Adrenal gland (tissue), 12 donors: ENCODE data around the gene NAA20. TPM values are rescaled to one million over a fixed set of nuclear protein-coding genes. Genes with fewer than 3 reads are reported as not detected.

ENCODE experiments used
- DNase-seq, 7 donors: peaks; one replicate each; pipeline ENCODE4 v3.0.0-alpha.2; 2019 to 2020
- H3K27ac ChIP-seq, 5 donors: fragments of 200-600 bp; sonication (generic) in 4 of 5; 1 replicate in 3 of 5; 2 replicates in 2 of 5; pipeline versions ENCODE4 v1.5.1 to v1.8.0; 2016 to 2020; ENCODE audit warnings: mild to moderate bottlenecking in 1 of 5
- H3K27me3 ChIP-seq: fragments of 200-600 bp; 2 replicates; pipeline ENCODE4 v1.8.0; 2021
- H3K36me3 ChIP-seq, 2 donors: fragments of 200-600 bp; replicated peaks in 1 of 2; 1 replicate in 1 of 2; 2 replicates in 1 of 2; pipeline versions ENCODE4 v1.5.1 to v1.8.0; 2018 to 2022
- H3K4me1 ChIP-seq, 2 donors: fragments of 200-600 bp; replicated peaks in 1 of 2; 1 replicate in 1 of 2; 2 replicates in 1 of 2; pipeline versions ENCODE4 v1.5.1 to v1.8.0; 2018 to 2021
- H3K4me3 ChIP-seq, 4 donors: fragments of 200-600 bp; sonication (generic) in 3 of 4; one replicate each; pipeline ENCODE4 v1.5.1; 2016 to 2018
- H3K9me3 ChIP-seq, 3 donors: fragments of 200-600 bp; sonication (generic) in 1 of 3; replicated peaks in 1 of 3; 1 replicate in 2 of 3; 2 replicates in 1 of 3; pipeline versions ENCODE4 v1.5.1 to v1.8.0; 2016 to 2021
- CTCF ChIP-seq, 6 experiments: fragments of 450-650 bp in 4 of 6; fragments of 200-600 bp in 2 of 6; sonication (generic) in 1 of 6; IDR thresholded peaks; 1 replicate in 5 of 6; 2 replicates in 1 of 6; pipeline versions ENCODE4 v1.5.1 to v1.8.0; 2016 to 2021; ENCODE audit warnings: antibody characterized with exemption in 6 of 6, mild to moderate bottlenecking in 2 of 6, moderate library complexity in 1 of 6
- POLR2A ChIP-seq, 2 donors: fragments of 450-650 bp; IDR thresholded peaks; one replicate each; pipeline ENCODE4 v1.6.1; 2017; ENCODE audit warnings: antibody characterized with exemption in 2 of 2, mild to moderate bottlenecking in 2 of 2, moderate library complexity in 1 of 2
- WGBS, 4 donors: extraction: QIAGEN DNeasy Blood & Tissue Kit in 2 of 4; methylation state at CpG; one replicate each; pipeline versions ENCODE4 v1.1.5 to v1.1.7; 2013 to 2017; 5-methylcytosine and 5-hydroxymethylcytosine counted together
- intact Hi-C, 2 donors: fragments of 100-400 bp; cut with DNase I; formaldehyde crosslinking; loops; one replicate each; pipeline versions ENCODE4 v1.14.1 to v1.15.0; 2022 to 2023
- polyA plus RNA-seq, 3 donors: library from polyadenylated mRNA; stranded (reverse); fragments of 200-250 nt in 2 of 3; fragments of 350-450 nt in 1 of 3; fragmentation: Illumina TruSeq in 1 of 3; extraction: RNeasy Lipid Tissue Mini Kit (QIAGEN cat#74804) in 1 of 3; gene quantifications; one replicate each; pipeline ENCODE4 v1.2.3, GENCODE V29; 2013 to 2014
- total RNA-seq, 9 donors: library from RNA; depleted of rRNA in 4 of 9; stranded (reverse); fragments of >200 nt in 4 of 9; fragments of 120-200 nt in 1 of 9; fragmentation: NEBNext Ultra II Directional in 1 of 9; extraction: Animal tissue kit (Norgen Biotek cat#: 25700) in 1 of 9; gene quantifications; one replicate each; pipeline versions ENCODE4 v1.1.0 to v1.2.4, GENCODE V29; 2013 to 2023
- donor health status: healthy with polysubstance abuse.
- donor health status: Bipolar disorder and iron deficiency.
- donor health status: DM: yes; HTN: yes; CAD: no.
- donor health status: DM: no; HTN: no; CAD: no.
- donor health status: DM: no; HTN: no; CAD: no.
- donor health status: DM: yes; HTN: yes; CAD: no.

Gene NAA20
- total and polyA plus RNA-seq, 12 donors: 19.4 to 124 (median 59.0) TPM

GRCh38 chr20:20036756-20037155 lies 19.6 kb downstream of the NAA20 start:
- no peak for TF ChIP-seq POLR2A (IDR thresholded peaks at IDR 0.05)
- no peak for TF ChIP-seq CTCF (IDR thresholded peaks at IDR 0.05)
- H3K27me3 ChIP-seq: no peaks in the 10 kb centered on the region
- H3K4me1 ChIP-seq: no peaks in the 10 kb centered on the region
- WGBS, 4 donors: 91 to 100% (median 93%) methylated on average over 3 of the region's 3 CpGs
- no peak for DNase-seq
- intact Hi-C loops: no loop called here
- no peak overlapping the region for H3K27ac ChIP-seq
- H3K4me3 ChIP-seq: no peak overlapping the region
- peaks cover 0 to 98% of the 10 kb centered on the region in 2 donors for H3K36me3 ChIP-seq
- H3K9me3 ChIP-seq: no peaks in the 10 kb centered on the region

GRCh38 chr20:20037960-20038359 lies 20.8 kb downstream of the NAA20 start:
- no peaks in the 10 kb centered on the region for H3K4me1 ChIP-seq
- H3K27me3 ChIP-seq: no peaks in the 10 kb centered on the region
- H3K4me3 ChIP-seq: no peak overlapping the region
- peaks cover 0 to 98% of the 10 kb centered on the region in 2 donors for H3K36me3 ChIP-seq
- DNase-seq: no peak
- no peaks in the 10 kb centered on the region for H3K9me3 ChIP-seq
- 62 to 73% (median 69%) methylated on average over 5 of the region's 5 CpGs for WGBS, 4 donors
- intact Hi-C loops: no loop called here
- TF ChIP-seq POLR2A (IDR thresholded peaks at IDR 0.05): no peak
- TF ChIP-seq CTCF (IDR thresholded peaks at IDR 0.05): no peak
- H3K27ac ChIP-seq: no peak overlapping the region

GRCh38 chr20:20038586-20038985 lies 21.4 kb downstream of the NAA20 start:
- H3K36me3 ChIP-seq: peaks cover 0 to 98% of the 10 kb centered on the region in 2 donors

GRCh38 chr20:20039752-20040387 lies 22.7 kb downstream of the NAA20 start:
- WGBS, 4 donors: 91 to 97% (median 95%) methylated on average over 6 of the region's 6 CpGs
- intact Hi-C loops: no loop called here
- peaks cover 0 to 99% of the 10 kb centered on the region in 2 donors for H3K36me3 ChIP-seq
- no peak overlapping the region for H3K4me3 ChIP-seq
- no peaks in the 10 kb centered on the region for H3K27me3 ChIP-seq
- H3K4me1 ChIP-seq: no peaks in the 10 kb centered on the region
- DNase-seq: no peak
- H3K9me3 ChIP-seq: no peaks in the 10 kb centered on the region
- no peak overlapping the region for H3K27ac ChIP-seq
- TF ChIP-seq POLR2A (IDR thresholded peaks at IDR 0.05) (no peak), CTCF (IDR thresholded peaks at IDR 0.05) (no peak)

More at GRCh38 chr20:20038586-20038985, 21.4 kb downstream of the NAA20 start:
- TF ChIP-seq CTCF (IDR thresholded peaks at IDR 0.05): no peak
- no peak for TF ChIP-seq POLR2A (IDR thresholded peaks at IDR 0.05)
- Histone ChIP-seq H3K27me3 (no peaks in the 10 kb centered on the region), H3K4me3 (no peak overlapping the region), H3K4me1 (no peaks in the 10 kb centered on the region), H3K27ac (no peak overlapping the region), H3K9me3 (no peaks in the 10 kb centered on the region)
- no peak for DNase-seq
- intact Hi-C loops: no loop called here
- WGBS, 4 donors: 82 to 88% (median 84%) methylated on average over 5 to 6 of the region's 6 CpGs
